HG03196 (cell line): ENCODE measurements around the gene RALA.

Experiments used
- ATAC-seq: cut with Tn5 transposase; IDR thresholded peaks from one replicate; pipeline ENCODE4 v1.9.1; 2021; ENCODE audit not compliant: unreplicated experiment

RALA gene, protein sequence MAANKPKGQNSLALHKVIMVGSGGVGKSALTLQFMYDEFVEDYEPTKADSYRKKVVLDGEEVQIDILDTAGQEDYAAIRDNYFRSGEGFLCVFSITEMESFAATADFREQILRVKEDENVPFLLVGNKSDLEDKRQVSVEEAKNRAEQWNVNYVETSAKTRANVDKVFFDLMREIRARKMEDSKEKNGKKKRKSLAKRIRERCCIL

DNA sequence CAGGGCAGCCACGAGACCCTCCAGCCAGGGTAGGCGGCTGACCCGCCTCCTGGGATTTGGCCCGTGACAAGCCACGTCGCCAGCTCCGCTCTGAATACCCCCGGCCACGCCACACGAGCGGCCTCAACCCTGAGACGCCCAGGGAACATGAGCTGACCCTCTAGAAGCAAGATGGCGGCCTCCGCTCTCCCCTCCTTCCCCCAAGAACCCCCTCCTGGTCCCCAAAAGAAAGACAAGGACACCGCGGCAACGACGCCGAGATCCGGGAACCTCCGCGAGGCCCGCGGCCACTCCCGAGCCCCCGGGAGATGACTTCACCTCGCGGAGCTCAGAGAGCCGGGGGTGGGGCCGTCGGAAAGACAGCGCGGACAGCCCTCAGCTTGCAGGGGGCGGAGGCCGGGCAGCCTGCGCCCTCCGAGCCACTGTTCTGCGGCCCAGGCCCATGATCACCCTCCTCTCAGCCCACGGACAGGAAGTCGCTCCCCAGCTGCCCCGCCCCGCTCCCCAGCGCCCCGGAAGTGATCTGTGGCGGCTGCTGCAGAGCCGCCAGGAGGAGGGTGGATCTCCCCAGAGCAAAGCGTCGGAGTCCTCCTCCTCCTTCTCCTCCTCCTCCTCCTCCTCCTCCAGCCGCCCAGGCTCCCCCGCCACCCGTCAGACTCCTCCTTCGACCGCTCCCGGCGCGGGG is at the start of gene RALA:
RALA (plus strand) TSS at position 526 of the 685 bp plus-strand sequence. CDS start 63,096 bp downstream, outside the sequence.
- ATAC-seq: peak; percentile 92

DNA sequence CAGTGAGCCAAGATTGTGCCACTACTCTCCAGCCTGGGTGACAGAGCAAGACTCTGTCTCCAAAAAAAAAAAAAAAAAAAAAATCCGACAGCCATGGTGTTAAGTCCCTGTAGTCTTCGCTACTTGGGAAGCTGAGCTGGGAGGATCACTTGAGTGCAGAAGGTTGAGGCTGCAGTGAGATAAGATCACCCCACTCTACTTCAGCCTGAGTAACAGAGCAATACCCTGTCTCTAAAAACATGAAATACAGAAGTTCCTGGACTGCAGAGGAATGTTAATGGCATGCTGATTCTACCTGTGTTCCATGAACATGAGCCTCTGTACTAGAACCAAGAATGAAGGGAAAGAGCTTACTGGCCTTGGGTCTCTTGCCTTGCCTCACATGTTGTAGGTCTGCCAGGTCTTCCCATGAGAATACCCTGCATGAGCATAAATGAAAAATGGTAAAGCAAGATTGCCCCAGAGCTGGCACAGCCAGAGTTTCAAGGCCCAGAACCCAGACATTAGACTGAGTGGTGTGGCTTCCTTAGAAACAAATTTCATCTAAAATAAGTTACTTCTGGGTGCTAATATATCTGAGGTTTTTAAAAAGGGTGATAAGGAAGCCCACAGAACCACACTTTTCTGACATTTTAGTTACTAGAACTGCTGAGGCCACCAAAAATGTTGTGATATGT is 48.6 kb upstream of the RALA start:
- no peak for ATAC-seq

DNA sequence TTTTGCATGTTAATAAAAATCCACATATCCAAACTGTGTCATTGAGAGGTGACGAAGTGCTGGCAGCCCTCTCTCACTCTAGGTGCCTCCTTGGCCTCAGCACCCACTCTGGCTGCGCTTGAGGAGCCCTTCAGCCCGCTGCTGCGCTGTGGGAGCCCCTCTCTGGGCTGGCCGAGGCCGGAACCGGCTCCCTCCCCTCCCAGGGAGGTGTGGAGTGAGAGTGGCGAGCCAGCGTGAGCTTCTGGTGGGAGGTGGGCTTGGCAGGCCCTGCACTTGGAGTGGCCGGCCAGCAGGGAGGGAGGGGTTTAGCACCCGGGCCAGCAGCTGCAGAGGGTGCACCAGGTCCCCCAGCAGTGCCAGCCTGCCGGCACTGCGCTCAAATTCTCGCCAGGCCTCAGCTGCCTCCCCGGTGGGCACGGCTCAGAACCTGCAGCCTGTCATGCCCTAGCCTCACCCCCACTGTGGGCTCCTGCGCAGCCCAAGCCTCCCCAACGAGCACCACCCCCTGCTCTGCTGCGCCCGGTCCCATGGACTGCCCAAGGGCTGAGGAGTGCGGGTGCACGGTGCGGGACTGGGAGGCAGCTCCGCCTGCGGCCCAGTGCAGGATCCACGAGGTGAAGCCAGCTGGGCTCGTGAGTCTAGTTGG is 46.0 kb upstream of the RALA start:
- no peak for ATAC-seq

DNA sequence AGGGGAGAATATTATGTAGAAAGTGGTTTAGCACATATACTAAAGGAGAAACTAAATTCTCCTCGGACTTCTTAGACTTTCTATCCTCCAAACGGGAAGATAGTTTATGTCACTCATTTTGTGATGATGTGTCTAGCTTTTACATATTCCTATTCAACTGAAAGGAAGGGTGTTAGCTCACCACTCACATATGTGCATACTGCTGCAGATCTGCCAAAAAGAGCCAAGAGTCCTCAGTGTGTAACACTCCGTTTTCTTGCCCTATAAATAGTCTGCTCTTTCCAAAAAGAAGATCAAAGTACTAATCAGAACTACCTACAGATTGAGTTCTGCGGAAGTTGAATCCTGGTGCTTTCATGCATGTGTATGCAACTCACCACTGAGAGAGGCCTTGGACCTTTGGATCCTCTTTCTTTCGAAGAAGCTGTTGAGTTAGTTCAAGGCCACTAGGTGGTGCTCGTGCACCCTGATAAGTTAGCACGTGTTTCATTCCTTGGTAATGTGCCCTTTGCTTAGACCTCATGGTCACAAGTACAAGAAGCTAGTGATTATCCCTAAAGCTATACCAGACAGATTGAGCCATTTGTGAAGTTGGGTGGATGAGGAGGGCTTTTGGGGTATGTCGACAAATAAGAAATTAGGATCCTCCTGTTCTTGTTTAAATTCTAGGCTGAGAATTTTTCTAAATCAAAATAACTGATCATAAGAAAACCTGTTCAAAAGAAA is 43.1 kb upstream of the RALA start:
- peak; percentile 84 for ATAC-seq

DNA sequence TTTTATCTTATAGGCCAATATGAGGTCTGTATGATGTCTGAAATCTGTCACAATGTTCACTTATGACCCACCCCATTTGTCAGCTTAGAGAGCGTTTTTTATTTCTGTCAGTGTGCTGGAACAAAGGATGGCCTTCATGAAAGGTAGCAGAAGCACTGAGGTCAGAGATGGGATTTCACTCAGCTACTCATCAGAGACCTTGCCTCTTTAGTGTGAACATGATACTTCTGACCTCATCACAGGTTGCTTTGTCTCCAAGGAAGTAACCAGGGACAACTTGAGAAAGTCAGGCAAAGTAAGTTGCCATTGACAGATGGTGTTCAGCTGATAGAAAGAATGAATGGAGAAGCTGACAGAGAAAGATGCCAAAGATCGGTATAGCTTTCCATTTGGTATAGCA is 40.8 kb upstream of the RALA start:
- ATAC-seq: no peak

DNA sequence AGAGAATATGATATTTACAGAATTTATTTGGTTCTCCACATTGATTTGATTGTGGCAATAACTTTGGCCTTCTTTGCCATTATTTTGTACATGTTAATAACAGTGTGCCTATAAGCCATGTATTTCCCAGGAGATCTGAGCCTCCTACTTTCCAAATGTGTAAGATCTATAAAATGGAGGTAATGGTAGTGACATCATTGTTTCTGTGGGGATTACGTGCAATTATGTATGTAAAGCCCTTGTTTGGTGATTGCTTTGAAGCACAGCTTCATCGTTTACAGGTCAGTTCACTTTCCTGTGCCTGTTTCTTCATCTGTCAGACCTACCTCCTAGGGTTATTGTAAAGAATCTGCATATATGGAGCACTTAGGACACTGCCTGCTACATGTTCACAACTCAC is 39.8 kb upstream of the RALA start:
- no peak for ATAC-seq

DNA sequence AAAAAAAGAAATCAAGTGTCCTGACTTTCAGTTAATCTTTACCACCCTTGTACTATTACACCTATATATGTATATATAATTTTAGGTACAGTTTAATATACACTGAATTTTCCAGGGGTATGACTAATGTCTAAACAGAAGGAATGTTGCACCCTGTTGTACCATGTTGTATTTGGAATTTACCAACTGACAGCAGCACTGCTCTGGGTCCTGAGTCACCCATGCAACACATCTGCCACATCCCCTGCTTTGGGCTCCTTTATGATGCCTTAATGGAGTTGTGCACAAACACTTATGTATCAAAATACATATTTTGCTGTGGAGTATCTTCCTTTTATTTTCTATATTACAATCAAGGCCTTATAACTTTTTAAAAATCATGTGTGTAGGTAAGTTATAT is 36.0 kb upstream of the RALA start:
- no peak for ATAC-seq

DNA sequence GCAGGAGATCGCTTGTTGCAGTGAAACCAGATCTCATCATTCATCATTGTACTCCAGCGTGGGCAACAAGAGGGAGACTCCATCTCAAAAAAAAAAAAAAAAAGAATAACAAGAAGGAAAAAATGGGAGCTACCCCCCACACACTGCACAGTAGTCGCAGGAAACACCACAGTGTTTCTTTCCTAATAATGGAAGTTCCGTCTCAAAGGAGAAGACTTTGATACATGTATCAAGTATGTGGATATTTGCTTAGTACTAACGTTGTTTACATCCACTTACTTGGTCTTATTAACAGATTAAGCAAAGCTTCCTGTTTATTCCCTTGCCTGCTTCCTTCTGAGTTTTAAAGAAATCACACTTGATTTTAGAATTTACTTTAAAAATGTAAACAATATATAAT is 35.0 kb upstream of the RALA start:
- ATAC-seq: no peak

DNA sequence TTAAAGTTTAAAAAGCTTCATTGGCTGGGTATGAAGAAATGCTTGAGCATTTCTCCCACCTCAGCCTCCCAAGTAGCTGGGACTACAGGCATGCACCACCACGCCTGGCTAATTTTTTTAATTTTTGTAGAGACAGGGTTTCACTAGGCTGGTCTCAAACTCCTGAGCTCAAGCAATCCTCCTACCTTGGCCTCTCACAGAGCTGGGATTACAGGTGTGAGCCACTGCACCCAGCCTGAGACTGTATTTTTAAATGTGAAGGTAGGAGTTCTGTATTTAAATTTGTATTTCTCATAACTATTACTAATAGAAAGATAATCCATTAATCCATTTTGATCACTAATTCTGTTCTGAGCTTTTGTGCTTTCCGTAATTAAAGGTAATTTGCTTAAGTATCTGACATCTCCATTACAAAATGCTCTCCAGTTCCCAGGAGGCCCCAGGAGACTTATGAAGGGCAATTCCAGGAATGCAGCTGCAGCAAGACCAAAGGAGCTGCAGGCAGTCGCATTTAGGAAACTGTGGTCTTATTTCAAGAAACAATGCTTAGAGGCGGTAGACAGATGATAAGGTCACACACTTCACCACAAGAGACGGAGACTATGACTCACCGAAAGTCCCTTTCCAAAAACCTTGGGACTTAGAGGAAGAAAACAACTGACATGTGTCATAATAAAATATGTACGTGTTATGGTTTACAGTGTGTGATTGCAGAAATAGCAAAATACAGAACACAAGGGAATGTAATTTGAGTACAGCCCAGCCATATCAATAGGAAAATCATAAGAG is 33.9 kb upstream of the RALA start:
- ATAC-seq: peak; percentile 93

DNA sequence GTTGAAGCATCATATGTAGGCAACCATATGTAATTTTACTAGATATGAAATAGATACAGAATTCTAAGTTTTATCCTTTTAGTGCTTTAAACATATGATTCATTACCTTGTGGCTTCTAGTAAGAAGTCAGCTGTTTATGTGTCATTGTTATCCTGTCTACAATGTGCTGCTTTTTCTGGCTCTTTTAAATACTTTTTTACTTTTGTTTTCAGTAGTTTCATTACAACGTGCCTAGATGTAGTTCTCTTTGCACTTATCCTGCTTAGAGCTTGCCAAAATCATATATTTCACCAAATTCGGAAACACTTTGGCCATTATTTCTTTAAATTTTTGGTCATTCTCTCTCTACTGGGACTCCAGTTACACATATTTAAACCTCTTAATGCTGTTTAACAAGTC is 30.8 kb upstream of the RALA start:
- ATAC-seq: no peak

DNA sequence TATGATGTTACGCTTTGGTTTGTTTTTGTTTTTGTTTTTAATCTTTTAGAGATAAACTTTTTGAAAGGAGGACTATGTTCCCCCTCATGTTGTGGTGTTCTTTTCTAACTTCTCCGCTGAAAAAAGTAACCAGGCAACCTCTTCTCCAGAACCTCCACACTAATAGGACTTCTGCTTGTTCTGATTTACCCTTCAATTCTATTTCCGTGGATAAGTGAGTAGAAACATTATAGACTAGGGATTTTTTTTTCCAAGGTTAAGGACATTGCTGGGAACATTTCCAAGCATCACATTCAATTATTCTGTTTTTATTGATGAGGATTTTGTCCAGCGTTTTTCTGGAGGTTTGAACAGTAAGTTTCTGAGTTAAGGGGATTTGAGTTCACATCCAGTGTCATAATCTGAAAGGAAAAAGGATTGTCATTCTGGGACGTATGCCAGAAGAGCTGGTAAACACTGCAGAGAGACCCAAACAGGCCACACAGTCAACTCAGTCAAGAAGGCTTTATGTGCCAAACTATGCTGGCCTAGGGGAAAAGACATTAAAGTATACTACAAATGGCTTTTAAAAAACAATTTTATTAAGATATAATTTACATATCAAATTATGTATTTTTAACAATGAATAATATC is 28.3 kb upstream of the RALA start:
- no peak for ATAC-seq

DNA sequence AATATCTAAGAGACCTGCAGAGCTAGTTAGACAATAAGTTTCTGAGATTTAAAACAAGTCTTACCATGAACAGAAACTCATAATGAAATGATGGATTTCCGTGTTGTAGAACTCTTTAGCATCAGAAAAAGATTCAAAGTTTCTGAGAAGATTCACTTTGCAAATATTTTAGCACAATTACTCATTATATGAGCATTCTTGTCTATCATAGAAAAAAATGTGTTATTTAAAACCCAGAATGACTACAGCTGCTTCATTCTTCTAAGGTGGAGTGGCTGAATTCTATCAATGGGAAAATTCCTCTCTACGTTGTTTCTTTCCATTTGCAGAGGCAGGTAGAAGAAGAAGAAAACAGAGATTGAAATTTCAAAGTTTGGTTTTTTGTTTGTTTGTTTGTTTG is 21.0 kb upstream of the RALA start:
- no peak for ATAC-seq

DNA sequence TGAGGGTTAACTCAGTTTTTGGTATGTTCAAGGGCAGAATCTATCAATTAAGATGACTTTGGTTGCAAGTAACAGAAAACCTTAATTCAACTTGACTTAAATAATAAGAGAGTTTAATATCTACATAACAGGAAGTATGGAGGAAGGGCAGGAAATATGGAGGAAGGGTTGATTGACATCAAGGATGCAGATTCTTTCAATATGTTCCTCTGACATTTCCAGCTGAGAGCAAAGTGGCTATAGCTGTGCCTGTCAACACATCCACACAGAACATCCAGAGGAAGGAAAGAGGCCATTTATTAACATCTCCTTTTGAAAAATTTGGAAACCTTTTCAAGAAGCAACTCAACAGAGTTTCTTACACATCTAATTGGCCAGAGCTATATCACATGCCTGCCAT is 19.4 kb upstream of the RALA start:
- no peak for ATAC-seq

DNA sequence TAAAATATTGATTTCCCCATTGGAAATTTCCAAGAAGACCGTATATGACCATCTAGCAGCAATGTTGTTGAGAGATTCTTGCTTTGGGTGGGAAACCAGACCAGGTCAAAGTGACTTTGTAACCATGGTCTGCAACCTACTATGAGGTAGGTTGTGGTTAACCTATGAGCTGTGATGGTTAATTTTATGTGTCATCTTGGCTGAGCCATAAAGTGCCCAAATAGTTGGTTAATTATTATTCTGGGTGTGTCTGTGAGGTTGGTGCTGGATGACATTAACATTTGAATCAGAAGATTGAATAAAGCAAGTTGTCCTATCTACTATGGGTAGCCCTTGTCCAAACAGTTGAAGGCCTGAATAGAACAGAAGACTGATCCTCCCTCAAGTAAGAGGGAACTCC is 18.3 kb upstream of the RALA start:
- ATAC-seq: peak; percentile 73

DNA sequence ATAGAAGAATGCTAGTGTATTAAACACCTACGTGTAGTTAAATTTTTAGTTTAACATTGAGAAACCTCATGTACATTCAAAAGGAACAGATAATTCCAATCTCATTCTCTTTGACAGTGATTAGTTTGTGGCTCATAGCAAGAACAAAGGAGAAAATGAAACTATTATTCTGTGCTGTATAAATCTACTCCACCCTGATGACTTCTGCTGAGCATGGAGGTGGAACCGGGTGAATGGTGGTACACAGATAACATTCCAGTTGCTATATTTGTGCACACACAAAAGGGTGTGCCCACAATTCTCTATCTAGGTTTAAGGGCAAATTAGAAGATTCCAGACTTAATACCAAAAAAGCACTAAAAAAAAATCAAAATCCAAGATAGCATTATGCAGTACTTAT is 17.0 kb upstream of the RALA start:
- no peak for ATAC-seq

DNA sequence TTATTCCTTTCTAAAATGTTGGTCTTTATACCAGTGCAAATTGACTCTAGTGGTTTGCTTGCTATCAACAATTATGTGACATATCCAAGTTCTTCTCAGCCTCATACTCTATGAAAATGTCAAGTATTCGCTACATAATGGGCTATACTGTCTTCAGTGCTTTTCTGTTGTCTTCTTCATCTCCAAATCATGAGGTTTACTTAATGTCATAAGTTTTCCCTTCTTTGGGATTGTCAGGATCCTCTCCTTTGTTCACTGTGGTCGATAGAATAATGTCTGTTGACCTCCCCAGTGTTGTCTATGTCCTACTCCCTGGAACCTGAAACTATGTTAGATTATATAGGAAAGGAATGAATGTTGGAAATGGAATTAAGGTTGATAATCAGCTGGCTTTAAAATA is 16.4 kb upstream of the RALA start:
- ATAC-seq: no peak

DNA sequence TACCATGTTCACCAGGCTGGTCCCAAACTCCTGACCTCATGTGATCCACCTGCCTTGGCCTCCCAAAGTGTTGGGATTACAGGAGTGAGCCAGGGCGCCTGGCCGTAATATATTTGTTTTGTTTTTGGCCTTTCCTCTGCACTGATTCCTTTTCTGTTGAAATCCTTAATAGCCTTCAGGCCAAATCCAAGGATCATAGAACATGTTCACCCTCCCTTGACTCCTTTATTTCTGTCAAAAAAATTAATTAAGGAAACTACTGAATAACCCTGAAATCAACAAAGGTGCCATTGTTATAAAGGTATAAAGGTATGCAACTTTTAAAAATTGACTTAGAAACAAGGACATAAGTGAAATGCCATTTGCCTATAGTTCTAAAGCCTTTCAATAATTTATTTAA is 15.5 kb upstream of the RALA start:
- no peak for ATAC-seq

DNA sequence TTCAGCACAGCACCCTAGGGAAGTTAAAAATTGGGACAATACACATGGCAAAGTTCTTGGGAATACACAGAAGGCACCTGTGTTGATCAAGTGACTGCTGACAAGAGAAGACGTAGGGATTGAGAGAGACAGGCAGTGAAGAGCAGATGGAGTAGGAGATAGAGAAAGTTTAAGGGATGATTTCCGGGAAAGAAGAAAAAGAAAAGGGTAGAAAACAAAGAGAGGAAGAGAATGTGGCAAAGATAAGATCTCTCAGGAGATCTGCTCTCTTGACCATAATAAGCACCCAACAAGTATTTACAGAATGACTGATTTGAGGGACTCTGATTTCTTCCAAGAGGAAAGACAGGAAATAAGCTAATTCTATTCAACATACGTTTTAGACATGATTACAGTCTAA is 15.1 kb upstream of the RALA start:
- no peak for ATAC-seq

DNA sequence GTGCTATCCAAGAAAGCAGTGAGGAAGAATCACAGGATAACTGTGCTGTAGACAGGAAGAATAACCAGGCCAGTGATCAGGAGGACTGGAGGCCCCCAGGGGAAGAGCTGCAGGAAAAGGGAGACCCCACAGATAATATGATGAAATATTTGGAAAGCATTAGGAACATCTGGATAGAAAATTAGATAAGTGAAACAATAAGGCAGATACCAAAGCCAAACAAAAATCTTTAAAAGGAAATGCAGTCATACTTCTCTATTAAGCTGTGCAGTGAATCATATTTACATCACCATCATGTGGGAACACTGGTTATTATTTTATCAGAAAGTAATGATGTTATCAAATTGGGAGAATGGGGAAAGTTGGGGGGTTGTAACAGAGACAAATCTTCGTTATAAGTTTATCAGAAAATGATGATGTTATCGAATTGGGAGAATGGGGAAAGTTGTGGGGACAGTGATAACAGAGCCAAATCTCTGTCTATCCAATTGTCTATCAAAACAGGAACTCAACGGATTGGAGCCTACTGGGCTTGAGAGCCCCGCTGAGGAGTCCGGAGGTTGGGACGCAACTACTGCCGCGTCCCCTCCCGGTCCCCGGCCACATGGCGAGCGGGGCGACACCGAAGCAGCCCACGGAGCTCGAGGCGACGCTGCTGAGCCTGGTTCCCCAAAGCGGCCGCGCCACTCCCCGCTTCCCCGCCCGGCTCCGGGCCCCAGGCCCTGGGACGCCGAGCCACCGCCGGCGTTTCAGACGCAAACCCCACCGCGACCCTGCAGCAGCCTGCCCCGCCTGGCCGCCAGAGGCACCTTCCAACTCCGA is 14.0 kb upstream of the RALA start:
- ATAC-seq: no peak
